HG03432 (cell line): ENCODE results near the gene GNG11.

Experiments used
- ATAC-seq: cut with Tn5 transposase; IDR thresholded peaks from one replicate; pipeline ENCODE4 v1.9.1; 2021; ENCODE audit warnings: mild to moderate bottlenecking, moderate library complexity; ENCODE audit not compliant: unreplicated experiment

GNG11 gene

DNA sequence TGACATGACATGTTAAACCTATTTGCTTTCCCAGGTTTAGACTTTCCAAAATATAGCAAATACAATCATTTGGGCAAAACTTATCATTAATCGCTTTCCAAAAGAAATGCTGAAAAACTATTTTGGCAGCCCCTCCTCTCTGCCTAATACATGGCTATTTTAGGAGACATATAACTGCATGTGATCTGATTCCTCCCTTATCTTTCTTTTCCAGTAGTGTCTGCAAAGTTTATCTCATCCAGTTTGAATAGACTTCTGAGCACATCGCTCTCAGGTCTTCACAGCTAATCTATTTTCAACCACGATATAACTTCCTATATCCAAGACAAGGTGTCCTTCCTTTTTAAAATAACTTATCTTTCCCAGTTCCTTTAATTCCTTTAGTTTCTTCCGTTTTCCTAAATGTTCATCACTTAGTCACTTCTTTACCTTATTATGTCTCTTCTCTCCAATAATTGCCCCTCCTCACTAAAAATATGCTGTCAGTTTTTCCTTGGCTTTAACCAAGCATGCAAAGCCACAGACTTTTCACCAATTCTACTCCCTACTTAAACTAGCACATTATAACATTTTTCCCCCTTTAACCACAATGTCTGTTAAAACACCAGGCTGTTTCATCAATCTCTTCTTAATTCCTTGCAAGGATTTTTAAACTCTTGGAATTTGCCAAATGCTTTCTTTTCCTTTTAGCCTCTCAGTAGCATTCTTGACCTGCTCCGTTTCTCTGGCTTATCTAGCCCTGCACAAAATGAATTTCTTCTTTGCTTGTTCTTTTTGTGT is 24.4 kb downstream of the GNG11 start:
- ATAC-seq, result no peak

DNA sequence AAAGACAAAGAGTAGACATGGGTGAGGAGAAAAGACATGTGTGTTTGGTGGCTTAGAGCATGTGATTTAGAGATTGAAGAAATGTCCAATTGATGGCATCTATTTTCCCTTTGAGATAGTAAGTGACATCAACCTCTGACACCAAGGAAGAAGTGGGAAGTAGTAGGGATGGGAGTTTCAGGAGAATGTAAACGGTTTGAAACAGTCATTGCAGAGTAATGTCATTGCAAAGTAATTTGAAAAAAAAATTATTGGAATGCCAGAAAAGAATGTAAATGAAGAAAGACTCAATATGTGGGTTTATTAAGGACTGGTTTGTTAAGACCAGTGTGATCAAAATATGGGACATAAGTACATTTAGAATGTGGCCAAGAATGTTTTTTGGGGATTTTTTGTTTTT is 26.6 kb downstream of the GNG11 start:
- ATAC-seq, result no peak

DNA sequence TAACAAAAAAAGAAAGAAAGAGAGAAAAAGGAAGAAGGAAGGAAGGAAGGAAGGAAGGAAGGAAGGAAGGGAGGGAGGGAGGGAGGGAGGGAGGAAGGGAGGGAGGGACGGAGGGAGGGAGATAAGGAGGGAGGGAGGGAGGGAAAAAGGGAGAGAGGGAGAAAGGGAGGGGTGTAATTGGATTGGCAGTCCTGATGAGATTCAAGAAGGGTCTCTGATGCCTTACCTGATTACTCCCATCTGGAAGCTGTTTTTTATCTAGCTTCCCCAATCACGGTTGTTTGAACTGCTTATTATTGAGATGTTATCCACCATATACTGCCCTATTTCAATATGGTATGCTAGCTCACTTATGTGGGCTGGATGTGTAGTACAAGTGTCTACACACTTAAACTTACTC is 27.3 kb downstream of the GNG11 start:
- ATAC-seq, result no peak

DNA sequence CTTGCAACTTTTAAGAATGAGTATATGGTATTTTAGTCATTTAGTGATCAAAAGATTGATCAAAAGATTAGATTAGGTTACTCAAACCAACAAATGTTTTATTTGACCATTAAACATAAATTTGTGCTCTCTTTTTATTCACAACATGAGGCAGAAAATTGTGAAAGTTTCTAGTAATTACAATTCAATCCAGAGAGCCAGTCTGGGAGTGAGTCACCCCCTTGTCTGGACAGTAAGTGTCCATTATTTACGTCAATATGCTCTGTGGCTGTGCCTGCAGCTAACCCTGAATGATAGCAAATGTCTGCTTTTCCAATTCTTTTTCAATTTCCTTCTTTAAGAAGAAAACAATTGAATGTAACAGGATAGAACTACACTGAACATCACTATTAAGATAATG is 27.9 kb downstream of the GNG11 start:
- no peak for ATAC-seq

DNA sequence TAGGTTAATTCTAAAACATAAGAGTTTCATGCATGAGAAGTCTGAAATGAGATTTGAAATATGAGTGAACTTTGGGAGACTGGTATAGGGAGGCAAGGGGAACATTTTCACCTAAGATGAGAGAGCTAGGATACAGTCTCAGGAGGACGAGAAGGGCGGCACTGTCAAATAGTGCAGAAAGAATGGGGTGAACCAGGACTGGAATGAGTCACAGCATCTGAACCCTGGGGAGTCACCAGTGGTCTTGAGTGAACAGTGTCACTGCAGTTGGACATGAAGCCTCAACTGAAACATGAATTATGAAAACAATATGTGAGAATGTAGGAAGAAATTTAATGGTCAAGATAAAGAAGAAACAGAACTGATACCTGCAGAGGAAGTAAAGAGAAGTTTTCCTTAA is 33.8 kb downstream of the GNG11 start:
- ATAC-seq, result peak; percentile 89

DNA sequence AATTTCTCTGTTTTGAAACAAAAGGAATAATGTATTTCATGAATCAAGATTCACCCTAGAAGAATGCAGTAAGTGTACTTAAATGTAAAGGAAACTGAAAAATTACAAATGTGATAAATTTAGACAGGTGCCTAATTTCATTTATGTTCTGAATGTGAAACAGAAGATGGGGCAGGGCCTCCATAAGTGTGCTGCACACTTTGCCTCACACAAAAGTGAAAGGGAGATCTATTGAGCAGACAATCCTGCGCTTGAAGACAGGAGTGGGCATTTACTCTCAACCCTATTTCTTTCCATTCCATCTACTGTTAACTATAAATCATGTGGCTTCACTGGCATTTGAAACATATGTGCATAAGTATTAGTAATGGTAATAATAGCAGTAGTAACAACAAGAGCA is 36.2 kb downstream of the GNG11 start:
- no peak for ATAC-seq

DNA sequence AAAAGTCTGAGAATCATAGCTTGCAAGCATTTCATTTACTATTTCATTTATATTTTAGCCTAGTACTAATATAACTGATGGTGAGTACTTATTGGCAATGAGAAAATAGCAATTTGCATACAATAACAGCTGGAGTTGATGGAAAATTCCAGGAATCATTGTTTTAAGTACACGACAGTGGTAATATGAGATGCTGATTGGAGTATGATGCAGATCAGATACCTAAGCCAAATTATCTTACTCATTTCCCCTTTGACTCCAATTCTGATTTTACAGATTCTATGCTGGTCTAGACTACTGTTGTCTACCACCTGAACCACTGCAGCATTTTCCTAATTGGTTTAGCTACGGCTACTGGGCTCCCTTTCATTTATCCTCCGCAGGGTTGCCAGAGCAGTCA is 36.7 kb downstream of the GNG11 start:
- no peak for ATAC-seq

DNA sequence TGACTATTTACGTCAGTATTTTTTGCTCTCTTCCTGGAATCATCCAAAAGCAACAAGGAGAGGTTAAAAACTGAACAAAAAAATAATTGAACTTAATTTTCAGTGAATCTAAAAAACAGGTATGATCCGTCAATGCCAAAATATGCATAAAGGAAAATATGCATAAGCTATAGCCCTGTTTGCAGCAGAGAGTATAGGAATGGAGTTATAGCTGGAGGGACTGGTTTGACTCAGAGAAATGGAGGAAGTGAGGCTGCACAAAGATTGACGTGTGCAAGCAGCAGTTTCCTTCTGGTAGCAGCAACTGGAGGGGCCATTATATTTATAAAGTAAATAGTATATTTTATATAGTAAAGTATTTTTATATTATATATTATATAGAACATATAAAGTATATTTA is 37.1 kb downstream of the GNG11 start:
- no peak for ATAC-seq

DNA sequence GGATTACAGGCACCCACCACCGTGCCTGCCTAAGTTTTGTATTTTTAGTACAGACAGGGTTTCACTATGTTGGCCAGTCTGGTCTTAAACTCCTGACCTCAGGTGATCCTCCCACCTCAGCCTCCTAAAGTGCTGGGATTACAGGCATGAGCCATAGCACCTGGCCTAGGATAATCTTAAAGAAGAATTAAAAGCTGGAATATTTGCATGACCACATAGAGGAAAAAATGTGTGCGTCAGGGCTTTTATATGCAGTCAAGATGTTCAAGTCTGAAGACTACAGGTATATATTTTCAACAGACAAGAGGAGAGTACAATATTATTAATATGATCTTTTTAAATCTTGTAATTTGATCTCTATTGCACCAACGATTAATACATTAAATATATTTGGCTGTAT is 39.5 kb downstream of the GNG11 start:
- no peak for ATAC-seq

DNA sequence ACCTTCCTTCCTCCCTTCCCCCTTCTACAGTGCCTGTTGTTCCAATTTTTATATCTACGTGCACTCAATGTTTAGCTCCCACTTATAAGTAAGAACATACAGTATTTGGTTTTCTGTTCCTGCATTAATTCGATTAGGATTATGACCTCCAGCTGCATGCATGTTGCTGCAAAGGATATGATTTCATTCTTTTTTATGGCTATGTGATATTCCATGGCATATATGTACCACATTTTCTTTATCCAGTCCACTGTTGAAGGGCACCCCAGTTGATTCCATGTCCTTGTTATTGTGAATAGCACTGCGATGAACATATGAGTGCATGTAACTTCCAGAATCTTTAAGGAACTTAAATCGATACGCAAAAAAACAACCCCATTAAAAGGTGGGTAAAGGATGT is 42.7 kb downstream of the GNG11 start:
- no peak for ATAC-seq

DNA sequence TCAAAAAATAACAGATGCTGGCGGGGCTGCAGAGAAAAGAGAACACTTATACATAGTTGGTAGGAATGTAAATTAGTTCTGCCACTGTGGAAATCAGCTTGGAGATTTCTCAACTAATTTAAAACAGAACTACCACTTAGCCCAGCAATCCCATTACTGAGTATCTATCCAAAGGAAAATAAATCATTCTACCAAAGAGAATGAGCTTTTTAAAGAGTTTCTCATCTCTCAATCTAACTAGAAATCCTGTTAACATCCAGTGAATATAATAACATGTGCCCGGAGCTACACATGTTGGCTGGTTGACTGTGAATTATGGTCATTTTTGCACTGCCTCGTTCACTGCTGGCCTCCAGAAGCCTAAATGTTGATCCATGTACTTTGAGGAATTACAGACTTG is 43.3 kb downstream of the GNG11 start:
- ATAC-seq, result no peak

DNA sequence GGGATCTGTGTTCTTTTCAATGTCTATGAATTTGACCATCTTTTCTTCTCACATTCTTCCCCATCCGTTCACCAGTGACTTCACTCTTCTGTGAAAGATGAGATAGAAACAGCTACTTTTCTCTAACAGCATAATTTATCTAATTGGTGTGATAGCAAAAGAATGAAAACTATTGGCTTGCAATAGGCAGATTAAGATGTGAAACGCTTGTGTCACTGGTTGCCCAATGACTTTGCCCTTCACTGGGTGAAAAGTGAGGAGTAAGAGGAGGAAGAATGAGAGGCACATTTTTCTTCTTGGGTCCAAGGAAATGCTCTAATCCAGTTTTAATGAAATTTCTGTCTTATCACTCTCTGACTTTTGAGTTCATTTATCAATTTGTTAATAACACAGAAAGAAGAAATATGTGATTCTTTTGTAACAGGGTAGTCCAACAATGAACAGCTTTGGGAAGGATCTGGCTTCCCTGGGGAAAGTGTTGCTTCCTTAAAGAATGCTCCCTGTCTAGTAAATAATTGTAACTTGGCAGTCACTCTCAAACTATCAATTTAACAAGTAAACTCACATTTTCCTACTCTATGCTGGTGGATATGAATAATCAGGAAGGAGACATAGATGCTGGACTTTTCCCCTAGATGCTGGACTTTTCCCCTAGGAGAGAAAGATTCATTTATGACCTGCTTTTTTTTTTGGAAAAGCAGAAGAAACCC is 47.5 kb downstream of the GNG11 start:
- no peak for ATAC-seq

DNA sequence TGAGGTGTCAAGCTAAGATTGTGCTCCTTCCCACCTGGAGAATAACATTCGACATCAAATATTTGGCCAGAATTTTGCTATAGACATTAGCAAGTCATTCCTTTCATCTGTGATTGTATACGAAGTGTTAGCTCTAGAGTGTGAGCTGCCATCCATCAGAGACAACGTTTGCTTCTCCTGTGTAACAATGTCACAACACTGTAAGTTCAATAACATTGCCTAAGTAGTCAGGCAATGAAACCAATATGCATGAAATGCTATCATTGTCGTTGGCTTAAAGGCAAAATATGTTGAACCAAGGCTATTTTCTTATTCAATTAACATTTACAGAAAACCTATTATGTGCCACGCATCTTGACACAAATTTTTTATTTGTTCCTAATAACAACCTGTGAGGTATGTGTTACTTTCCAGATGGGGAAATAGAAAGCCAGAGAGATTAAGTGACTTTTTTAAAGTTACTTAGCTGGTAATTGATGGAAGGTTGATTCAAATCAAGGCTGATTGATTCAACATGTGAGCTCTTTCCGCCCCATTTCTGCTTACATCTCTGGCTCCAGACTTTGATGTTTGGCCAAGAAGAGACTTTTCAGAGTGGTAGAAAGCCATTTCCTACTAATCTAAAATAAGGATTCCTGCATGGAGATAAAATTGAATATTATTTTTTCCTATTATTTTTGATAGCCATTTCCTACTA is 50.6 kb downstream of the GNG11 start:
- no peak for ATAC-seq

DNA sequence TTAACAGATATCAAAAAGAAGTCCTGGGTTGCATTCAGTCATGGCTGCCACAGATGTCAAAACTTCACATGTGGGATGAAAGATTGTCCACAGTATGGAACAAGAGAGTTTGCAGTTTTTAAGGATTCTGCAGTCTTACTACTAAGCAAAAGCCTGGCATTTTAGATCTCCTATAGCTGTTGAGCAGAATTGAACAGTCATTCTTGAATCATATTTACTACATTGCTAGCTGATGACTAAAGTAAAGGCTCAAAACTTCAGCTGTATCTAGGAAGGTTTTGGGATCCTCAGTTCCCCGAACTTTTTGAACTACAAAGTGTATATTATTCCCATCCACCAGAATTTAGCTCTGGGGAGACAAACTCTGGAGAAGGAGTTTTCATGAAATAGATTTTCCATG is 51.6 kb downstream of the GNG11 start:
- ATAC-seq, result no peak

DNA sequence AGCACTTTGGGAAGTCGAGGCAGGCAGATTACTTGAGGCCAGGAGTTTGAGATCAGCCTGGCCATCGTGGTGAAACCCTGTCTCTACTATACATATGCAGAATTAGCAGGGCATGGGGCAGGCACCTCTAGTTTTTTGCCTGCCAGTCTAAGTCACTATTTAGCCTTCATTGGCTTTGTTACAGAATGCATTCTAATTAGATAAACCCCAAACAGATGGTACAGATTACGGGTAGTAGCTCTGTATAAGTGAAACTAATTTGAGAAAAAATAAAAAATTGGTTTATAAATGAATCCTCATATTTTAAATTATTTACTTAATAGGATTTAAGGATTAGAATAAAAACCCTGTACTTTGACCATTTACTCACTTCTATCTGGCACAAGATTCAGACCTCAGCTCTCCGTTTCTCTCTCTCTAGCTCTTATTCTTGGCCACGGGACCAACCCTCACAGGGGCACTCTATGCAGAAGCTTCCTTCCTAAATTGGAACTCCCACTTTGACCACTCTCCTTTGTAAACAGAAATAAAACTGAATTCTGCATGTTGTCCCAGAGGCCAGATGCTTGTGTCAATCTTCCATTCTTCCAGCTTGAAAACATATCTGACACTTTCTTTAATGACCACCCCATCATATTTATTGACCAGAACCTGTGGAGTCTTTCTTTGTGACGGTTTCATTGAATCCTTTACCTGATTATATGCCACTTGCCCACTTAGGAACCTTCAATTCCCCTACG is 55.8 kb downstream of the GNG11 start:
- ATAC-seq, result no peak
